ENCODE results near the gene PITPNM3. TPM values are rescaled to one million over a fixed set of nuclear protein-coding genes. Genes with fewer than 3 reads are reported as not detected.

The PITPNM3 gene
- total and polyA plus RNA-seq, 2 of the 13 experiments (the other 11 are each of a cell fraction or from before 2014, with no cell fraction given), result 0.13 to 0.29 TPM

- Histone ChIP-seq H3K36me3 (replicated peaks in 1 of 2; ENCODE audit: control insufficient read depth in 1 of 2, insufficient read depth in 2 of 2, low read length in 2 of 2) (0 out of 5 replicates have a peak, but pooled peaks cover 0 to 1% of the 10 kb centered on the region in 2 experiments), H3K9me3 (ENCODE audit: low read length) (no peaks in the 10 kb centered on the region), H3K79me2 (ENCODE audit: insufficient read depth, low read length) (no peaks in the 10 kb centered on the region), H3K27ac (ENCODE audit: extremely low read length, insufficient read depth, low read length) (no peak overlapping the region), H3K27me3 (ENCODE audit: control insufficient read depth in 1 of 2, insufficient read depth in 2 of 2, low read length in 2 of 2) (no peaks in the 10 kb centered on the region; a peak in 1 of 5 replicates), H3K4me3 (replicated peaks in 1 of 3; ENCODE audit: insufficient read depth in 1 of 3, low read depth in 2 of 3, low read length in 3 of 3) (no peak overlapping the region), H3K9ac (ENCODE audit: insufficient read depth, low read depth, low read length) (no peak overlapping the region), H4K20me1 (ENCODE audit: insufficient read depth, low read length) (no peaks in the 10 kb centered on the region), H3K4me1 (ENCODE audit: insufficient read depth, low read length) (no peaks in the 10 kb centered on the region), H3K4me2 (ENCODE audit: low read depth, low read length) (no peak overlapping the region), H2AFZ (ENCODE audit: low read length) (no peak overlapping the region)
- in situ Hi-C loops (cut with HindIII; ENCODE audit: extremely low pct_ligation_motif_present, low pct_unique_long_range_greater_than_20kb), result no loop called here
- CTCF ChIA-PET (ENCODE audit: low intra/inter-chr PET ratio, low total read pairs), result no interaction called here
- POLR2A ChIA-PET, result no interaction called here
- DNase-seq (ENCODE audit: low spot score), result no peak
- no peak for FAIRE-seq
- ATAC-seq, result no peak
- 85% methylated on average over 7 of the region's 7 CpGs for WGBS (ENCODE audit: low lambda C conversion rate)
- BruUV-seq (replicated peaks), result no TSS peak
- intact Hi-C loops (cut with micrococcal nuclease; ENCODE audit: unreplicated experiment), result no loop called here
- TF ChIP-seq MAZ (IDR thresholded peaks at IDR 0.05; ENCODE audit: borderline replicate concordance, low read depth, low read length) (no peak), MAZ (CRISPR knock-in tag; IDR thresholded peaks at IDR 0.05; ENCODE audit: low read depth) (no peak), ZSCAN22 (CRISPR knock-in tag; IDR thresholded peaks at IDR 0.05) (no peak), CSRNP2 (CRISPR knock-in tag; conservative IDR thresholded peaks at IDR 0.05; ENCODE audit: low read depth) (no peak), ZNF879 (CRISPR knock-in tag; IDR thresholded peaks at IDR 0.05) (no peak), ZNF292 (CRISPR knock-in tag; IDR thresholded peaks at IDR 0.05; ENCODE audit: borderline replicate concordance, low read depth) (no peak), ZNF570 (CRISPR knock-in tag; IDR thresholded peaks at IDR 0.05; ENCODE audit: borderline replicate concordance) (no peak), ZMAT3 (CRISPR knock-in tag; conservative IDR thresholded peaks at IDR 0.05) (no peak), THYN1 (CRISPR knock-in tag; IDR thresholded peaks at IDR 0.05; ENCODE audit: borderline replicate concordance, low read depth) (no peak), ESRRA (CRISPR knock-in tag; IDR thresholded peaks at IDR 0.05; ENCODE audit: low read depth) (no peak)
These were observed 15.1 kb upstream of the PITPNM3 start for GRCh38 chr17:6571452-6571781.

Data from HepG2 (cell line).